Thoracic aorta (tissue), 2 donors: ENCODE measurements around the gene CENPX. TPM values are rescaled to one million over a fixed set of nuclear protein-coding genes. Genes with fewer than 3 reads are reported as not detected.
"Not testable (repeated sequence)": the region's sequence is repeated elsewhere in the genome, so short reads cannot be mapped to it uniquely, and the experiment has no call there.

ENCODE experiments used
- ATAC-seq: fragments of 150-250 bp; one replicate; pipeline ENCODE4 v1.8.0; 2017; ENCODE audit warnings: low read depth; ENCODE audit not compliant: insufficient number of reproducible peaks, low FRiP score
- DNase-seq: peaks from one replicate; pipeline ENCODE4 v3.0.0-alpha.2; 2020; ENCODE audit warnings: low spot score
- H3K27ac ChIP-seq, 2 donors: fragments of 200-600 bp; sonication (generic); 1 replicate in 1 of 2; 2 replicates in 1 of 2; pipeline ENCODE4 v1.5.1; 2016; ENCODE audit warnings: mild to moderate bottlenecking in 2 of 2, moderate library complexity in 2 of 2
- H3K27me3 ChIP-seq: fragments of 200-600 bp; sonication (generic); replicated peaks from 2 replicates; pipeline ENCODE4 v1.6.0; 2016; ENCODE audit warnings: mild to moderate bottlenecking; ENCODE audit not compliant: insufficient read depth
- H3K36me3 ChIP-seq: fragments of 200-600 bp; sonication (generic); one replicate; pipeline ENCODE4 v1.5.1; 2016
- H3K4me1 ChIP-seq, 2 donors: fragments of 200-600 bp; sonication (generic); 1 replicate in 1 of 2; 2 replicates in 1 of 2; pipeline versions ENCODE4 v1.5.1 to v1.6.0; 2016; ENCODE audit warnings: low read depth in 2 of 2, mild to moderate bottlenecking in 1 of 2; ENCODE audit not compliant: control insufficient read depth in 1 of 2
- H3K4me3 ChIP-seq: fragments of 200-600 bp; sonication (generic); 2 replicates; pipeline ENCODE4 v1.5.1; 2016; ENCODE audit warnings: mild to moderate bottlenecking
- H3K9me3 ChIP-seq: fragments of 200-600 bp; sonication (generic); 2 replicates; pipeline ENCODE4 v1.5.1; 2016
- total RNA-seq, 2 donors: library from RNA; depleted of rRNA; stranded (reverse); fragments of >200 nt; gene quantifications; one replicate each; pipeline versions ENCODE4 v1.1.0 to v1.2.3, GENCODE V29; 2016
- TF ChIP-seq, protein P1 (sequence below): fragments of 200-600 bp; sonication (generic); IDR thresholded peaks from one replicate; pipeline ENCODE4 v1.5.1; 2019; ENCODE audit warnings: antibody characterized with exemption

Gene CENPX
- total RNA-seq, 2 donors from 2014 or later, result 31.4 to 40.4 TPM

DNA sequence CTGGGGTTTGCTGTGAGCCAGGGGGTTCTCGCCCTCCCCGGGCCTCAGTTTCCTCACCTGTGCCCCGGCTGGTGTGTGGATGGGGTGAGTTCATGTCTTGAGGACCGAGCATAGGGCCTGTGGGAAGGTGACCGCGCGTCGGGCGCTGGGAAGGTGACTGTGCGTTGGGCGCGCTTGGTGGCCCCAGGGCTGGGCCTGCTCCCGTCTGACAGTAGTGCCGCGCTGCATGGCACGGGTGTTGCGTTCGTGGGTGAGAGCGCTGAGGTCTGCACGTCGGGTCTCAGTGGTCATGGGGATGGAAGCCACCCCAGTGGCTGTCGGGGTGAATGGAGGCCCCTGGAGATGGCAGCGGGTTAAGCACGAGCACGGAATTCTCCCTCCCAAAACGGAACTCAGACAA lies 36.1 kb downstream of the CENPX start:
- no peaks in the 10 kb centered on the region for H3K27me3 ChIP-seq
- DNase-seq (no peak), ATAC-seq (no peak)
- TF ChIP-seq, protein P1, sequence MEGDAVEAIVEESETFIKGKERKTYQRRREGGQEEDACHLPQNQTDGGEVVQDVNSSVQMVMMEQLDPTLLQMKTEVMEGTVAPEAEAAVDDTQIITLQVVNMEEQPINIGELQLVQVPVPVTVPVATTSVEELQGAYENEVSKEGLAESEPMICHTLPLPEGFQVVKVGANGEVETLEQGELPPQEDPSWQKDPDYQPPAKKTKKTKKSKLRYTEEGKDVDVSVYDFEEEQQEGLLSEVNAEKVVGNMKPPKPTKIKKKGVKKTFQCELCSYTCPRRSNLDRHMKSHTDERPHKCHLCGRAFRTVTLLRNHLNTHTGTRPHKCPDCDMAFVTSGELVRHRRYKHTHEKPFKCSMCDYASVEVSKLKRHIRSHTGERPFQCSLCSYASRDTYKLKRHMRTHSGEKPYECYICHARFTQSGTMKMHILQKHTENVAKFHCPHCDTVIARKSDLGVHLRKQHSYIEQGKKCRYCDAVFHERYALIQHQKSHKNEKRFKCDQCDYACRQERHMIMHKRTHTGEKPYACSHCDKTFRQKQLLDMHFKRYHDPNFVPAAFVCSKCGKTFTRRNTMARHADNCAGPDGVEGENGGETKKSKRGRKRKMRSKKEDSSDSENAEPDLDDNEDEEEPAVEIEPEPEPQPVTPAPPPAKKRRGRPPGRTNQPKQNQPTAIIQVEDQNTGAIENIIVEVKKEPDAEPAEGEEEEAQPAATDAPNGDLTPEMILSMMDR, result no peak
- H3K9me3 ChIP-seq, result no peaks in the 10 kb centered on the region
- no peak overlapping the region for H3K27ac ChIP-seq
- no peak overlapping the region for H3K4me3 ChIP-seq
- H3K36me3 ChIP-seq, result peaks cover 20% of the 10 kb centered on the region
- peaks cover 2 to 6% of the 10 kb centered on the region in 2 donors for H3K4me1 ChIP-seq

DNA sequence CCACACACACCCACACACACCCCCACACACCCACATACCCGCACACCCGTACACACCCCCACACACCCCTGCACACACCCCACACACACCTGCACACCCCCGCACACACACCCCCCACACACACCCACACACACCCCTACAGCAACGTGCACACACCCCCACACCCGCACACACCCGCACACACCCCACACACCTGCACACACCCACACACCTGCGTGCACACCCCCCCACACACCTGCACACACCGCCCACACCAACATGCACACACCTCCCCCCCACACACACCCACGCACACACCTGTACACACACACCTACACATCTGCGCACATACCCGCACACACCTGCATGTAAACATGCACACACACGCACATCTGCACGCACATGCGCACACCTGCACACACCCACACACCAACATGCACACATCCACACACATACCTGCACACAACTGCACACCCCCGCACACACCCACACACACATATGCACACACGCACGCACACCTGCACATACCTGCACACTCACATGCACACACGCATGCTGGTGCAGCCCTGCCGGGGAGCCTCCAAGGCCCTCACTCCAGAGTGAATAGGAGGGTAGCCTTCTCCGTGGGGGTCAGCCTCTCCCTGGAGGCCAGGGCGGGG lies 37.8 kb downstream of the CENPX start:
- H3K4me1 ChIP-seq, result no peaks in the 10 kb centered on the region
- peaks cover 20% of the 10 kb centered on the region for H3K36me3 ChIP-seq
- TF ChIP-seq, protein P1, result no peak
- ATAC-seq, result no peak
- no peak for DNase-seq
- H3K4me3 ChIP-seq, result no peak overlapping the region
- no peaks in the 10 kb centered on the region for H3K27me3 ChIP-seq
- H3K9me3 ChIP-seq, result no peaks in the 10 kb centered on the region
- H3K27ac ChIP-seq, result no peak overlapping the region

DNA sequence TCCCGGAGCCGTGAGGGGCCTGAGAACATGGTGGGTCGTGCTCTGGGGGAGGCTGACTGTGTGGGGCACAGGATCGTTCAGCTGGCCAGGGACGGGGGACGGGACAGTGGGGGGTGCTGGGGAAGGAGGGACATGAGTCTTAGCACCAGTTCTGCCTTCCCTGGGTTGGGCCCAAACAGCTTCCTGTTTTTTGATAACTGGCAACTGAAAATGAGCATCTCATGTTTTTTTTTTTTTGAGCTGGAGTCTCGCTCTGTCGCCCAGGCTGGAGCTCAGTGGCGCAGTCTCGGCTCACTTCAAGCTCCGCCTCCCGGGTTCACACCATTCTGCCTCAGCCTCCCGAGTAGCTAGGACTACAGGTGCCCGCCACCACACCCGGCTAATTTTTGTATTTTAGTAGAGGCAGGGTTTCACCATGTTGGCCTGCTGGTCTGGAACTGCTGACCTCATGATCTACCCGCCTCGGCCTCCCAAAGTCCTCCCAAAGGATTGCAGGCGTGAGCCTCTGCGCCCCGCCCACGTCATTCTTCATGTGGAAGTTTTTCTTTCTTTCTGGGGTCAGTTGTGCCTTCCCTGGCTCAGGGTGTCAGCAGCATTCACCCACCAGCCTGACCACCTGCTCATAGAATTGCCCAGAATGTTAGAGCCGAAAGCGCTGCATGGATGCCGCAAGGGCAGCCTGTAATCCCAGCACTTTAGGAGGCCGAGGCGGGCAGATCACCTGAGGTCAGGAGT lies 38.9 kb downstream of the CENPX start:
- no peak for DNase-seq
- no peak for ATAC-seq
- TF ChIP-seq, protein P1, result no peak
- Histone ChIP-seq H3K9me3 (no peaks in the 10 kb centered on the region), H3K27ac (no peak overlapping the region), H3K4me3 (no peak overlapping the region), H3K27me3 (no peaks in the 10 kb centered on the region), H3K36me3 (peaks cover 20% of the 10 kb centered on the region), H3K4me1 (peaks cover 0 to 3% of the 10 kb centered on the region in 2 donors)

DNA sequence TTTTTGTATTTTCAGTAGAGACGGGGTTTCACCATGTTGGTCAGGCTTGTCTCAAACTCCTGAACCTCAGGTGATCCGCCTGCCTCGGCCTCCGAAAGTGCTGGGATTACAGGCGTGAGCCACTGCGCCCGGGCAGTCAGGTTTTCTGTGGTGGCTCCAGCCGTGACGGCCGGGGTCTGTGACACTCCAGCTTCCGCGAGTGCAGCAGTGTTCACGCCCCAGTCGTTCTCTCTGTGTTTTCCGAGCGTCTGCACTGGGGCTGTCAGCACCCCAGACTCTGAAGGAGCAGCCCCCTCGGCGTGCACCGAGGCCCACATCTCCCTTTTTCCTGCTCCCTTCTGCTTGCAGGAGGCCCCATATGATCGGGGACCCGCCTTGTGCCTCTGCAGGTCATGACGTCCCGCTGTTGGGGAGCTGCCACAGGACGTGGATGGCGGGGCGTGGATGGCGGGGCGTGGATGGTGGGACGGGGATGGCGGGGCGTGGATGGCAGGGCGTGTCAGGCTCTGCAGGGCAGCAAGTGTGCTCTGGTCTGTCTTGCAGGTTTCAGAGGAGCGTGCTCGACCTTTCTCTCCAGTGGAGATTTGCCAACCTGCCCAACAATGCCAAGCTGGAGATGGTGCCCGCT lies 39.6 kb downstream of the CENPX start:
- no peak for DNase-seq
- peaks cover 20% of the 10 kb centered on the region for H3K36me3 ChIP-seq

DNA sequence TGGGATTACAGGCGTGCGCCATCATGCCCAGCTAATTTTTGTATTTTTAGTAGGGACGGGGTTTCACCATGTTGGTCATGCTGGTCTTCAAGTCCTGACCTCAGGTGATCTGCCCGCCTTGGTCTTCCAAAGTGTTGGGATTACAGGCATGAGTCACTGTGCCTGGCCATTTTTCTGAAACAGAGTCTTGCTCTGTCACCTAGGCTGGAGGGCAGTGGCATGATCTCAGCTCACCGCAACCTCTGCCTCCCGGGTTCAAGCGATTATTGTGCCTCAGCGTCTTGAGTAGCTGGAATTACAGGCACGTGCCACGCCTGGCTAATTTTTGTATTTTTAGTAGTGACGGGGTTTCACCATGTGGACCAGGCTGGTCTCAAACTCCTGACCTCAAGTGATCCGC lies 41.2 kb downstream of the CENPX start:
- not testable (repeated sequence) for H3K4me3 ChIP-seq, DNase-seq, H3K9me3 ChIP-seq, H3K27ac ChIP-seq, H3K27me3 ChIP-seq, ATAC-seq
- peaks cover 10 to 15% of the 10 kb centered on the region in 2 donors for H3K4me1 ChIP-seq
- peaks cover 20% of the 10 kb centered on the region for H3K36me3 ChIP-seq

More for the DNA sequence above, 39.6 kb downstream of the CENPX start:
- Histone ChIP-seq H3K9me3 (no peaks in the 10 kb centered on the region), H3K4me3 (no peak overlapping the region), H3K27me3 (no peaks in the 10 kb centered on the region), H3K27ac (no peak overlapping the region), H3K4me1 (peaks cover 5 to 9% of the 10 kb centered on the region in 2 donors)
- ATAC-seq, result no peak
- TF ChIP-seq, protein P1, result no peak
